Left cardiac atrium (tissue), 4 donors: Measurements from ENCODE around the gene BOC. TPM values are rescaled to one million over a fixed set of nuclear protein-coding genes. Genes with fewer than 3 reads are reported as not detected.

Experiments
- ATAC-seq, 2 donors: fragments of 200-7000 bp; cut with Tn5 transposase; one replicate each; pipeline ENCODE4 v1.9.1; 2020; ENCODE audit warnings: mild to moderate bottlenecking in 2 of 2, moderate library complexity in 2 of 2
- DNase-seq: peaks from one replicate; pipeline ENCODE4 v3.0.0-alpha.2; 2020
- intact Hi-C, 2 donors: fragments of 100-400 bp; cut with DNase I; formaldehyde crosslinking; loops; one replicate each; pipeline versions ENCODE4 v1.14.1 to v1.15.1; 2022 to 2023
- total RNA-seq, 2 donors: library from RNA; stranded (reverse); fragmentation: NEBNext Ultra II Directional; extraction: Animal tissue kit (Norgen Biotek cat#: 25700); gene quantifications; one replicate each; pipeline ENCODE4 v1.2.1, GENCODE V29; 2021
- donor health status: DM: no; HTN: yes; CAD: no.
- donor health status: DM: no; HTN: yes; CAD: no; lungs with severe emphysema.
- donor health status: DM: yes; HTN: yes; CAD: no.
- donor health status: Dilated cardiomyopathy.

The BOC gene
- total RNA-seq, 2 donors from 2014 or later = 14.5 to 16.3 TPM

GRCh38 chr3:113274425-113275257 is 63.3 kb downstream of the BOC start:
- ATAC-seq (no peak), DNase-seq (no peak)
- intact Hi-C loops = no loop called here

- intact Hi-C loops = no loop called here
- ATAC-seq = no peak
- DNase-seq = no peak
These were observed 63.9 kb downstream of the BOC start for GRCh38 chr3:113275258-113275556.

GRCh38 chr3:113275583-113275928 is 64.2 kb downstream of the BOC start:
- intact Hi-C loops = no loop called here
- ATAC-seq = peak; percentile 25 to 30
- no peak for DNase-seq

- peak; percentile 52 for DNase-seq
- peak; percentile 68 to 72 for ATAC-seq
- intact Hi-C loops = no loop called here
These were observed 64.8 kb downstream of the BOC start for GRCh38 chr3:113275929-113276750.

- no peak for ATAC-seq
- no peak for DNase-seq
- intact Hi-C loops = no loop called here
These were observed 65.4 kb downstream of the BOC start for GRCh38 chr3:113276751-113277080.

GRCh38 chr3:113277414-113277813 is 66.1 kb downstream of the BOC start:
- intact Hi-C loops = no loop called here
- ATAC-seq = no peak

DNA sequence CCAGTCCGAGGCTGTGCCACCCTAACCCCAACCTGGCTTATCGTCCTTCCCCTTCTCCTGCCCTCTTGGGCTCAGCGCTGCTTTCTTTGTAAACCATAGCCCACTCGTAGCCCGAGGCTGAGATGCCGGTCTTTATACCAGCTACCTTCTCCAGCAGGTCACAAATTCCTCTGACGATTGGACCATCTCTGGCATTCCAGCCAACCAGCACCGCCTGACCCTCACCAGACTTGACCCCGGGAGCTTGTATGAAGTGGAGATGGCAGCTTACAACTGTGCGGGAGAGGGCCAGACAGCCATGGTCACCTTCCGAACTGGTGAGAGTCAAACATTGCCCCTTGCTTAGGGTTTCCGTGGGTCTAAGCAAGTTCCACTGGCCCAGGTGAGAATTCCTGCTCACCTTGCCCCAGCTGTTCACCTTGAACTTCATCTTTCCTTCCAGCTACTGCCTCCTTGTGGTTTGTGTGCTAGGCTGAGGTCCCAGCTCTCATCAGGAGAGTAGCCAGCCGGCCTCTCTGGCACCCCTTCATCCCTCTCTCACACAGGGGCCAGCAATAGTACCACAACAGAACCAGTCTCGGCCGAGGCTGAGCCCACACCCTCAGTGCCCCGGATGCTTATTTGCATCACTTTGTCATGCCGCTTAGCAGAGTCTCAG is 66.7 kb downstream of the BOC start:
- no peak for DNase-seq
- intact Hi-C loops = no loop called here

More at GRCh38 chr3:113277414-113277813, 66.1 kb downstream of the BOC start:
- DNase-seq = no peak

DNA sequence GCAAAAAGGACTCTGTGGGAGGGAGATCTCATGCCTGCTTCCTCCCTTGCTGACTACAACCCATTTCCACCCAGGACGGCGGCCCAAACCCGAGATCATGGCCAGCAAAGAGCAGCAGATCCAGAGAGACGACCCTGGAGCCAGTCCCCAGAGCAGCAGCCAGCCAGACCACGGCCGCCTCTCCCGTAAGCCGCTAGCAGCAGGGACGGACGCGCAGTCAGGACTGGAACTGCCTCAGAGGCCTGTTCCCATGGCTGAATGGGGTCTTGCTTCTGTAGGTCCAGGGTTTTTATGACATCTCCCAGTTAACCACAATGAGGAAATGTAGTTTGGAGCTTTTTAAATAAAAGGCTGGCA is 67.2 kb downstream of the BOC start:
- DNase-seq (no peak), ATAC-seq (no peak)
- intact Hi-C loops = no loop called here

More for the DNA sequence above, 66.7 kb downstream of the BOC start:
- no peak for ATAC-seq

- no peak for DNase-seq
- intact Hi-C loops = loop anchor here in 1 of 2 donors (5.0 kb wide), 1 partner anchor 67 kb away; the partner anchor contains the start of gene BOC
- ATAC-seq = no peak
These were observed 68.3 kb downstream of the BOC start for GRCh38 chr3:113279686-113280085.

GRCh38 chr3:113283306-113283705 is 71.9 kb downstream of the BOC start:
- ATAC-seq (no peak), DNase-seq (no peak)
- intact Hi-C loops = loop anchor here in 1 of 2 donors (5.0 kb wide), 1 partner anchor 71 kb away; the partner anchor contains the start of gene BOC

DNA sequence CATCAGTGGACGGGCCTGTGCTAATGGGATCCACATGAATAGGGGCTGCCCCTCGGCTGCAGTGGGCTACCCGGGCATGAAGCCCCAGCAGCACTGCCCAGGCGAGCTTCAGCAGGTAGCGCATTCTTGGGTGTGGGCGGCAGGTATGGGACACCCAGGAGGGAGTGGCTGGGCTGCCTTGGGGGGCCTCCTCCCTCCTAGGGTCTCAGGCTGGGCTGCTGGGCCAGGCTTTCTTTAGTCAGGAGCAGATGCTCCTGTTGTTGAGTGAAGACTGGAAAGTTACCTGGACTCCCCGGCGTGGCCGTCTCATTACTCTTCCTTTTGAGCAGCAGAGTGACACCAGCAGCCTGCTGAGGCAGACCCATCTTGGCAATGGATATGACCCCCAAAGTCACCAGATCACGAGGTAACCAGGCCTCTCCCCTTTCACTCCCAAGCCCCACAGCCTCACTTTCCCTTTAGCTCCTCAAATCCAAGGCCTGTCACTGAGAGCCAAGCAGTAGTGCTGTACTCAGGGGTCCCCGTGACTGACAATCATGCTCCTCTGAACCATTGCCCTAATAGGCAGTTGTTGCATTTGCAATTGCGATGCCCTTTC is 73.2 kb downstream of the BOC start:
- no peak for DNase-seq
- intact Hi-C loops = loop anchor here (5.0 kb wide), 3 partner anchors 72 to 232 kb away; partner anchors contain the start of gene BOC (in 1 of the 2)
- ATAC-seq = no peak

- intact Hi-C loops = loop anchor here in 1 of 2 donors (5.0 kb wide), 2 partner anchors 158 to 233 kb away; no protein-coding TSS in a partner anchor
- DNase-seq (no peak), ATAC-seq (no peak)
These were observed 73.9 kb downstream of the BOC start for GRCh38 chr3:113285226-113285625.

DNA sequence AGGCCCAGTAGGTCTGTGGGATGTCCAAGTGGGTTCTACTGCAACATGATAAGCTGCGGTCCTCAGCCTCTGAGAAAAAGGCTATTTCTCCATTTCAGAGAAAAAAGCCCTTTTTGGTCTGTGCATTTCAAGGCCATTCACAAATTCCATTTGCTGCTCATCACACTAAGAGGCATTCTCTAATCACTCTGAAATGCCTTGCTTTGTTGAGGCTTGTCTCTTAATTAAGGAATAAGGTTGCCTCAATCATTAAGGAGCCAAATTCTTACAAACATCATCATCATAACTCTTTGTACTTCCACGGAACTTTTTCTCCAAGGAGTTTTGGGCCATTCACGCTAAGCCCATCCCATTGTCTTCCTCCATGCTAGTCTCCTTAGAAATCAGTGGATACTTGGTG is 74.4 kb downstream of the BOC start:
- intact Hi-C loops = loop anchor here in 1 of 2 donors (5.0 kb wide), 2 partner anchors 158 to 233 kb away; no protein-coding TSS in a partner anchor
- ATAC-seq = no peak
- no peak for DNase-seq

GRCh38 chr3:113286524-113286923 is 75.2 kb downstream of the BOC start:
- DNase-seq (no peak), ATAC-seq (no peak)

GRCh38 chr3:113287111-113287802 is 75.9 kb downstream of the BOC start:
- DNase-seq (no peak), ATAC-seq (peak in 1 of 2 donors; percentile 47)
- intact Hi-C loops = loop anchor here (1.0 to 5.0 kb wide), 3 partner anchors 151 to 235 kb away; no protein-coding TSS in a partner anchor

More at GRCh38 chr3:113286524-113286923, 75.2 kb downstream of the BOC start:
- intact Hi-C loops = loop anchor here in 1 of 2 donors (5.0 kb wide), 2 partner anchors 159 to 234 kb away; no protein-coding TSS in a partner anchor

DNA sequence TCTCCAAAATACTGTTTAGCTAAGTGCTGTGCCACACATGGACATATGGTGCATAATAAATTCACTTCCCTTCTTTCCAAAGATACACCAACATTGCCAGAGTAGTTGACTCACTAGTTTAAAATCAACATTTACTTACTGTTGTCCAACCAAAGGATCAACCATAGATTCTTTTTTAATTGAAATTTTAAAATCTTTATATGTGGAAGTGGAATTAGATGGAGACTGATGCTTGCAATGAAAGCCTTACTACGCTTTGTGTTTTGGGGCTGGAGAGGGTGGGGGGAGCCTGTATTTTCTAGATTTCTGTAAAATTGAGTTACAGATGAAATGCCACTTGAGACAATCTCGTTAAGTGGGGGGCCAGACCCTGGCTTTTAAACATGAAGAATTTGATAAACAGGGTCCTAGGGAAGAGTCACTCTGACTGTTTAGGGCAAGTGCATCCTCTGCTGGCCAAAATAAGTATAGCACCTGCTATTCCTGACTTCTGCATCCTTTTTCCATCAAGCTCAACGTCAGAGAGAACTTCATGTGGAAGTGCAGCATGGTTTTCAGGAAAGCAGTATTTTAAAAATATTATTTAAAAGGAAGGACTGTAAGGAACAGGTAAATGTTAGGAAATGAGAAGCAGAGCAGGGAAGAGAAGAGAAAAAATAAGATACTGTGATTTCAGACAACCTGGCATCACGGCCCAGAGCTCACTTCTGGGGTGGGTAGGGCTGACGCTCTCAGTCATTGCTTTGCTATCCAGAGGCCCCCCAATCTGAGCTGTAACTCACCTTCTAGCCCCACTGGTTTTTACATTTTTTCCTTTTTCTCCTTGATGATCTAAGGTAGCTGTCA is 76.7 kb downstream of the BOC start:
- intact Hi-C loops = loop anchor here (1.0 to 5.0 kb wide), 4 partner anchors 152 to 237 kb away; no protein-coding TSS in a partner anchor
- ATAC-seq = peak in 1 of 2 donors; percentile 53
- DNase-seq = no peak

DNA sequence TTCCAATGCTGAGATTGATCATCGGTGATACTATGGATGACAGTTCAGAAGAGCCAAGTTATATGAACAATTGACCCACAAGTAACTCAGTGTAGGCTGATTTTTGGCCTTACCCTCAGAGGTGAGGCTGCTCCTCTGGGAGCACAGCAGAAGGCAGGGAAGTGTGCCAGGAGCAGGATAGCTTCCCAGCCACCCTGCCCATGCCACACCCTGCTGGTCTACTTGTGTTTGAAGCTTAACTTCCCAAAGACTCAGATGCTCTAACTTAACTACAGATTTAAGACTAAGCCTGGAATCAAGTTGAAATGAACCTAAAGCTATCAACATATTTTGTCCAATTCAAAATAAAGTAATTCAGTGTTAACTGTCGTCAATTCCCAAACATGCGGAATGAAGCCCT is 77.5 kb downstream of the BOC start:
- ATAC-seq = no peak
- no peak for DNase-seq
- intact Hi-C loops = loop anchor here (1.0 to 5.0 kb wide), 3 partner anchors 162 to 238 kb away; no protein-coding TSS in a partner anchor
